Muscle of leg (tissue), 11 donors: ENCODE data around the gene RHBDD3. TPM values are rescaled to one million over a fixed set of nuclear protein-coding genes. Genes with fewer than 3 reads are reported as not detected.

Experiments used
- DNase-seq: peaks from one replicate; pipeline ENCODE4 v3.0.0; 2013
- H3K27ac ChIP-seq: one replicate; pipeline ENCODE4 v1.5.1; 2013; ENCODE audit warnings: mild to moderate bottlenecking, low read length, control low read depth
- H3K27me3 ChIP-seq: one replicate; pipeline ENCODE4 v1.6.1; 2013; ENCODE audit warnings: low read length; ENCODE audit not compliant: control insufficient read depth, insufficient read depth
- H3K36me3 ChIP-seq: one replicate; pipeline ENCODE4 v1.6.1; 2013; ENCODE audit warnings: low read length; ENCODE audit not compliant: control insufficient read depth, insufficient read depth
- H3K4me1 ChIP-seq: one replicate; pipeline ENCODE4 v1.6.1; 2013; ENCODE audit warnings: low read length; ENCODE audit not compliant: control insufficient read depth, insufficient read depth
- H3K4me3 ChIP-seq: one replicate; pipeline ENCODE4 v1.5.1; 2013; ENCODE audit warnings: low read length, control low read depth
- H3K9me3 ChIP-seq: replicated peaks from 2 replicates; pipeline ENCODE4 v1.6.1; 2013; ENCODE audit warnings: low read depth, low read length; ENCODE audit not compliant: control insufficient read depth
- WGBS: methylation state at CpG from one replicate; pipeline ENCODE4 v1.1.5; 2013; ENCODE audit warnings: missing lambda C conversion rate; ENCODE audit not compliant: insufficient coverage; 5-methylcytosine and 5-hydroxymethylcytosine counted together
- polyA plus RNA-seq, 8 donors: library from polyadenylated mRNA; unstranded; fragments of 120-200 nt; gene quantifications; one replicate each; pipeline versions ENCODE4 v1.2.1 to v1.2.3, GENCODE V29; 2013; ENCODE audit warnings: inconsistent platforms in 1 of 8, low replicate concordance in 1 of 8; ENCODE audit not compliant: insufficient read length in 8 of 8, insufficient read depth in 1 of 8
- total RNA-seq: library from RNA; stranded (reverse); fragments of 120-200 nt; gene quantifications from one replicate; pipeline ENCODE4 v1.2.4, GENCODE V29; 2013

The RHBDD3 gene
- total and polyA plus RNA-seq, 9 donors = 22.4 to 32.9 (median 27.8) TPM

DNA sequence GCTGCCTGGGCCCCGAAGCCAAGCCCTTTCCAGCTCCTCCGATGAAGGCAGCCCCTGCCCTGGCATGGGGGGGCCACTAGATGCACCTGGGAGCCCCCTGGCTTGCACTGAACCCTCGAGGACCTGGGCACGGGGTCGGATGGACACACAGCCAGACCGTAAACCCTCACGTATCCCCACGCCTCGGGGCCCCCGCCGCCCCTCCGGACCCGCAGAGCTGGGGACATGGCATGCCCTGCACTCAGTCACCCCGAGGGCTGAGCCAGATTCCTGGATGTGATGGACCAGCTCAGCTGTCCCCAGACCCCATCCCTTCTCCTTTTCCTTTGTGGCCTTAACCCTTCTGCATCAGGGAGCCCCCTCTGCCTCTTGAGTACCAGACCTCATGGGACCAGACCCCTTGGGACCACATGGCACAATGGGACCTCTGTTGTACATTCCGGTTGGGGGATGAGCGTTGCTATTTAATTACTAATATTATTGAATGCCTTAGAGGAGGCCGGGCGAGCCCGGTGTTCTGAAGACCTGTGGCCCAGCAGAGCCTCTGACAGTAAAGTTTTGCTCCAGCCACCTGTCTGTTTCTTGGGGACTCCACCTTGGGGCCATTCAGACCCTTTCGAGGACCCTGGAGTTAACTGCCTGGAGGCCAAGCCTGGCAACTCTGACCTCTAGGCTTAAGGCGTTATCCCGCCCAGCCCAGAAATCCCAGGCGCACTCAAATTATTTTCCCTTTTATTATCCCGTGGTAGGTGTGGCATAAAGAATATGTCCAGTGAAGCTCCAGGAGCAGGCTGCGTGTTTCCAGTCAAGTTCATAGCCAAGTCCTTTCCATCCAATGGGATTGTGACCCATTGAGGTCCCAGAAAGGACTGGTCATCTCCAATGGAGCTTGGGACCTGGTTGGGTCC is 44.7 kb upstream of the RHBDD3 start:
- DNase-seq = no peak
- H3K27me3 ChIP-seq = peaks cover 41% of the 10 kb centered on the region
- peaks cover 82% of the 10 kb centered on the region for H3K4me1 ChIP-seq
- peaks cover 18% of the 10 kb centered on the region for H3K36me3 ChIP-seq
- 80% methylated on average over 16 of the region's 25 CpGs for WGBS
- peak overlapping the region; percentile 95 for H3K27ac ChIP-seq
- no peaks in the 10 kb centered on the region for H3K9me3 ChIP-seq
- no peak overlapping the region for H3K4me3 ChIP-seq

DNA sequence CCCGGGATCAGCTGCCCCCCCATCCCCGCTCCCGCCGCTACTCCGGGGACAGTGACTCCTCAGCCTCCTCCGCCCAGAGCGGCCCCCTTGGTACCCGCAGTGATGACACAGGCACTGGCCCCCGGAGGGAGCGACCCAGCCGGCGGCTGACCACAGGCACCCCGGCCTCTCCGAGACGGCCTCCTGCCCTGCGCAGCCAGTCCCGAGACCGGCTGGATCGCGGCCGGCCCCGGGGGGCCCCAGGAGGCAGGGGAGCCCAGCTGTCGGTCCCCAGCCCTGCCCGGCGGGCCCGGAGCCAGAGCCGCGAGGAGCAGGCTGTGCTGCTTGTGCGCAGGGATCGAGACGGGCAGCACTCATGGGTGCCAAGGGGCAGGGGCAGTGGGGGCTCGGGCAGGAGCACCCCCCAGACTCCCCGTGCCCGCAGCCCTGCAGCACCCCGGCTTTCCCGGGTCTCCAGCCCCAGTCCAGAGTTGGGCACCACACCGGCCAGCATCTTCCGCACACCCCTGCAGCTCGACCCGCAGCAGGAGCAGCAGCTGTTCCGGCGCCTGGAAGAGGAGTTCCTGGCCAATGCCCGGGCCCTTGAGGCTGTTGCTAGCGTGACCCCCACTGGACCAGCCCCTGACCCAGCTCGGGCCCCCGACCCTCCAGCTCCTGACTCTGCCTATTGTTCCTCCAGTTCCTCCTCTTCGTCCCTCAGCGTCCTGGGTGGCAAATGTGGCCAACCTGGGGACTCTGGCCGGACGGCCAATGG is 43.9 kb upstream of the RHBDD3 start:
- WGBS = 41% methylated on average over 45 of the region's 50 CpGs
- peaks cover 35% of the 10 kb centered on the region for H3K27me3 ChIP-seq
- no peak overlapping the region for H3K4me3 ChIP-seq
- no peaks in the 10 kb centered on the region for H3K9me3 ChIP-seq
- DNase-seq = peak; percentile 66
- peaks cover 18% of the 10 kb centered on the region for H3K36me3 ChIP-seq
- peak overlapping the region; percentile 95 for H3K27ac ChIP-seq
- H3K4me1 ChIP-seq = peaks cover 85% of the 10 kb centered on the region

DNA sequence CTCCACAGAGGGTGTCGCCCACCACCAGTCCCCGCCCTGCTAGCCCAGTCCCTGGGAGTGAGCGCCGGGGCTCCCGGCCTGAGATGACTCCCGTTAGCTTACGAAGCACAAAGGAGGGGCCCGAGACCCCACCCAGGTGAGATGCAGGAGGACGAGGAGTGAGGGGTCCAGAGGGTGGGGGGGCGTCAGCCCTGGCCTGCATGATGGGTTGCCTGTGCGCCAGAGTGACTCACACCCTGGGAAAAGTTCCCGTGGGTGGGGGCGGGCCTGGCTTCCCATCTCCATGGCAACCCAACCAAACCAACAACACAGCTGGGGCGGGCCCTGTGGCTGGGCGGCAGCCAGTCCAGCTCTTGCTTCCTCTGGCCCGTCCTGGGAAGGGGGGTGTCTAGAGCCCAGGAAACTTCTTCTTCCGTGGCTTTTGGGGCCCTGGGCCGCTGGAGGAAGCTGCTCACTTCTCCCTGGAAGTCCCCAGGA is 43.1 kb upstream of the RHBDD3 start:
- peak; percentile 99 for DNase-seq
- Histone ChIP-seq H3K27me3 (peaks cover 28% of the 10 kb centered on the region), H3K27ac (peak overlapping the region; percentile 95), H3K4me3 (no peak overlapping the region), H3K36me3 (peaks cover 18% of the 10 kb centered on the region), H3K9me3 (no peaks in the 10 kb centered on the region), H3K4me1 (peaks cover 87% of the 10 kb centered on the region)
- WGBS = 8% methylated on average over 7 of the region's 18 CpGs

DNA sequence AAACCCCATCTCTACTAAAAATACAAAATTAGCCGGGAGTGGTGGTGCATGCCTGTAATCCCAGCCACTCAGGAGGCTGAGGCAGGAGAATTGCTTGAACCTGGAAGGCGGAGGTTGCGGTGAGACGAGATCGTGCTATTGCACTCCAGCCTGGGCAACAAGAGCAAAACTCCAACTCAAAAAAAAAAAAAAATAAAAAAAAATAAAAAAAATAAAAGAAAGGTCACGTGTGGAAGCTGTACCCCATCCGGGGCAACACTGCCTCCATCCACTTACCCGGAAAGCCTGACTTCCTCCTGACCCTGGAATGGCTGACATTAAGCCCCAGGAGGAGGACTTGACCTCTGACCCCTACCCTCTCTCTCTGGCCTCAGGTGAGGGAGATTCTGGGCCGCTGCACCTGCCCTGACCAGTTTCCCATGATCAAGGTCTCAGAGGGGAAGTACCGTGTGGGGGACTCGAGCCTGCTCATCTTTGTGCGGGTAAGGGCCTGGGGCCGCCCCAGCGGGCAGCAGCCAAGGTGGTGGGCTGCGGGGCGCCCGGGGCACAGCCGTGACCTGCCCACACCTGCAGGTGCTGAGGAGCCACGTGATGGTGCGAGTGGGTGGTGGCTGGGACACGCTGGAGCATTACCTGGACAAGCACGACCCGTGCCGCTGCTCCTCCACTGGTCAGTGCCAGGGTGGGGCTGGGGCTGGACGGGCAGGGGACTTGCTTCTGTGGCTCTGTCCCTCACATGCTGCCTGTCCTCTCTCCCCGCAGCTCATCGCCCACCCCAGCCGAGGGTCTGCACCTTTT is 42.5 kb upstream of the RHBDD3 start:
- 54% methylated on average over 23 of the region's 28 CpGs for WGBS
- Histone ChIP-seq H3K27ac (peak overlapping the region; percentile 95), H3K4me1 (peaks cover 86% of the 10 kb centered on the region), H3K27me3 (peaks cover 25% of the 10 kb centered on the region), H3K9me3 (no peaks in the 10 kb centered on the region), H3K4me3 (no peak overlapping the region), H3K36me3 (peaks cover 18% of the 10 kb centered on the region)
- peak; percentile 52 for DNase-seq

DNA sequence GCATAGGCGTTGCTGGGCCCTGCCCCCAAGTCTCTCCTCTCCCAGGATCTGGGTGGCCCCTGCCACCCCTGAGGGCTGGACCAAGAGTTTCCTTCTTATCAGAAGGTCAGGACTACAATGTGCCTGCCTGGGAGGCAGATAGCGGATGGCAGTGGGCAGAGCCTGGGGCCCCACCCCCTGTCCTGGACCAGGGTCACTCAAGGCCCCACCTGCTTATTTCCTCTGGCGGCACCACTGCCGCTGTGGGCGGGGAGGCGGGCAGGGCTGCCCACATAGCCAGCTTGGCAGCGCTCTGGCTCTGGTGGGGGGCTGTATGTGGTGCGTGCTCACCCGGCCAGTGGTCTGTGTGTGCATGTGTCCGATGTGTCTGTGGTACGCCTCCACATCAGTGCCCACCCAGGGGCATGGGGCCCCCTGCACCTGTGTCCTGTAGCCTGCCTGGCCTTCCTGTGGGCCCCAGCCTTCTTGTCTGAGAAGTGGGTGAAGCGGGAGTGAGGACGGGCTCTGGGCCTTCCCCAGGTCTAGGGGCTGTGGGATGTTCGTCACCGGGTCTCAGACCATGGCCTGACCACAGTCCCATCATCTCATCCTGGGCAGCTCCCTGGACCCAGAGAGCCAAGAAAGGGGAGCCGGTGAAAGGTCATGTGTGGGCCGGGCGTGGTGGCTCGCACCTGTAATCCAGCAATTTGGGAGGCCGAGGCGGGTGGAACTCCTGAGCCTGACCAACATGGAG is 41.7 kb upstream of the RHBDD3 start:
- Histone ChIP-seq H3K36me3 (peaks cover 18% of the 10 kb centered on the region), H3K4me1 (peaks cover 81% of the 10 kb centered on the region), H3K4me3 (no peak overlapping the region), H3K9me3 (no peaks in the 10 kb centered on the region), H3K27ac (peak overlapping the region; percentile 95), H3K27me3 (peaks cover 19% of the 10 kb centered on the region)
- peak; percentile 48 for DNase-seq
- 77% methylated on average over 14 of the region's 21 CpGs for WGBS

DNA sequence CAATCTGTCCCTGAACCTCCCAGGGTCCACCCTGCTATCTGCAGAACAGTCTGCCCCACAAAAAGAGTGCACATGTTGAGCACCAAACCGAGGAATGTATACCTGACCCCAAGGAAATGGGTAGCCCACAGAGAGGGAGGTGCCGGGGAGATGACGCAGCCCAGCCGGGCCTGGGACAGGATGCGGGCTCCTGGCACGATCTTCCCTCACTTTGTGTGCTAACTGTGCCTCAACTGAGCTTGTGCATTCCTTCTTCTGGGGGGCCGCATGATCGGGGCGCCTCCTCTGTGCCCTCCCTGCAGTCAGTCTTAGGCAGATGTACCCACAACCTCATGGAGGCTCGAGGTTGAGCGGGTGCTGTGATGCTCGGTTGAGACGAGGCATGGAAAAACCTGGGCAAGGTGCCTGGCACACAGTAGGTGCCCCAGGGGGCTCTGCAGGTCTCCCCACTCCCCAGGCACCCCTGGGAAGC is 41.0 kb upstream of the RHBDD3 start:
- no peaks in the 10 kb centered on the region for H3K9me3 ChIP-seq
- WGBS = 59% methylated on average over 13 of the region's 13 CpGs
- H3K27me3 ChIP-seq = peaks cover 12% of the 10 kb centered on the region
- peak; percentile 30 for DNase-seq
- H3K36me3 ChIP-seq = peaks cover 18% of the 10 kb centered on the region
- peak overlapping the region; percentile 95 for H3K27ac ChIP-seq
- no peak overlapping the region for H3K4me3 ChIP-seq
- peaks cover 74% of the 10 kb centered on the region for H3K4me1 ChIP-seq

DNA sequence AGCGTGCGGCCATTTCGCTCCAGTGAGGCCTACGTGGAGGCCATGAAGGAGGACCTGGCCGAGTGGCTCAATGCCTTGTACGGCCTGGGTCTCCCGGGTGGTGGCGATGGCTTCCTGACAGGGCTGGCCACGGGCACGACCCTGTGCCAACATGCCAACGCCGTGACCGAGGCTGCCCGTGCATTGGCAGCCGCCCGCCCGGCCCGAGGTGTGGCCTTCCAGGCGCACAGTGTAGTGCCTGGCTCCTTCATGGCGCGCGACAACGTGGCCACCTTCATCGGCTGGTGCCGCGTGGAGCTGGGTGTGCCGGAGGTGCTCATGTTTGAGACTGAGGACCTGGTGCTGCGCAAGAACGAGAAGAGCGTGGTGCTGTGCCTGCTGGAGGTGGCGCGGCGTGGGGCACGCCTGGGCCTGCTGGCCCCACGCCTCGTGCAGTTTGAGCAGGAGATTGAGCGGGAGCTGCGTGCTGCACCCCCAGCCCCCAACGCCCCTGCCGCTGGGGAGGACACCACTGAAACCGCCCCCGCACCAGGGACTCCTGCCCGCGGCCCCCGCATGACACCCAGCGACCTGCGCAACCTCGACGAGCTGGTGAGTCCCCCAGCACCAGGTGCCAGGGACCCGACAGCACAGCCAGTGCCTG is 40.5 kb upstream of the RHBDD3 start:
- peaks cover 18% of the 10 kb centered on the region for H3K36me3 ChIP-seq
- peaks cover 7% of the 10 kb centered on the region for H3K27me3 ChIP-seq
- H3K4me1 ChIP-seq = peaks cover 71% of the 10 kb centered on the region
- DNase-seq = peak; percentile 24
- no peaks in the 10 kb centered on the region for H3K9me3 ChIP-seq
- H3K27ac ChIP-seq = peak overlapping the region; percentile 1
- no peak overlapping the region for H3K4me3 ChIP-seq
- WGBS = 83% methylated on average over 48 of the region's 50 CpGs

DNA sequence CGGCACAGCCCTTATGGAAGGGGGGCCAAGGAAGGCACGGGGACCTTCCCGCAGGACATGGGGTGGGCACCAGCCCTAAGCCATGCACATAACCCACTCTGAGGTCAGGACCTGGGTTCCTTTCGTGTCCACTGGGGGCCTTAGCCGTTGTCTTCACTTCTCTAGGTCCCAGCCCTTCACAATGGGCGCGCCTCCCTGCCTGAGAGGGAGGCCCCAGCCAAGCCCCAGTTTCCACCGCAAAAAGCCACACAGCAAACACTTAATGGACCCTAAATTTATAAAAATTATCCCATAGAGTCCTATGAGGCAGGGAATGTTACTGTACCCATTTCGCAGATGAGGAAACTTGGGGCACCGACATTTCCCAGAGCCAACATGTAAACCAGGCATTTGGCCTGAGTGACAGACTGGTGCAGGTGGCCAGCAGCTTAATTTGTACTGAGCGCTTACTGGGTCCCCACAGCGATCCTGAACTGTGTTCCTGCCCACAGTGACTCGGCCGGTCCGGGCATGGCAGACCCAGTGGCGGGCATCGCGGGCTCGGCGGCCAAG is 39.9 kb upstream of the RHBDD3 start:
- Histone ChIP-seq H3K9me3 (no peaks in the 10 kb centered on the region), H3K36me3 (peaks cover 14% of the 10 kb centered on the region), H3K4me1 (peaks cover 71% of the 10 kb centered on the region), H3K4me3 (peak overlapping the region; percentile 86), H3K27me3 (peaks cover under 1% of the 10 kb centered on the region), H3K27ac (peak overlapping the region; percentile 59)
- DNase-seq = peak; percentile 22
- 64% methylated on average over 17 of the region's 20 CpGs for WGBS
